Stomach (tissue), 9 donors: ENCODE data around the gene DMXL1. TPM values are rescaled to one million over a fixed set of nuclear protein-coding genes. Genes with fewer than 3 reads are reported as not detected.

Experiments
- DNase-seq, 2 donors: peaks; one replicate each; pipeline versions ENCODE4 v3.0.0 to v3.0.0-alpha.2; 2013 to 2019
- H3K27ac ChIP-seq, 5 donors: fragments of 200-600 bp in 4 of 5; sonication (generic) in 4 of 5; one replicate each; pipeline ENCODE4 v1.5.1; 2013 to 2019; ENCODE audit warnings: mild to moderate bottlenecking in 1 of 5, moderate library complexity in 1 of 5
- H3K27me3 ChIP-seq, 3 donors: fragments of 200-600 bp; sonication (generic); one replicate each; pipeline ENCODE4 v1.5.1; 2017 to 2019; ENCODE audit warnings: mixed run types in 1 of 3
- H3K36me3 ChIP-seq, 4 donors: fragments of 200-600 bp; sonication (generic); 1 replicate in 3 of 4; 2 replicates in 1 of 4; pipeline ENCODE4 v1.5.1; 2016 to 2019
- H3K4me1 ChIP-seq, 4 donors: fragments of 200-600 bp; sonication (generic); one replicate each; pipeline ENCODE4 v1.5.1; 2016 to 2019
- H3K4me3 ChIP-seq, 4 donors: fragments of 200-600 bp; sonication (generic) in 3 of 4; one replicate each; pipeline ENCODE4 v1.5.1; 2016 to 2019; ENCODE audit warnings: mild to moderate bottlenecking in 1 of 4
- H3K9me3 ChIP-seq, 4 donors: fragments of 200-600 bp; sonication (generic); one replicate each; pipeline ENCODE4 v1.5.1; 2016 to 2019
- EP300 ChIP-seq: sonication (generic); formaldehyde crosslinking; IDR thresholded peaks from one replicate; pipeline ENCODE4 v1.6.1; 2017; ENCODE audit warnings: antibody characterized with exemption
- POLR2A ChIP-seq, 4 donors: fragments of 450-650 bp; IDR thresholded peaks; one replicate each; pipeline ENCODE4 v1.6.1; 2016; ENCODE audit warnings: antibody characterized with exemption in 4 of 4, control low read depth in 2 of 4, mild to moderate bottlenecking in 1 of 4, moderate library complexity in 1 of 4
- POLR2AphosphoS5 ChIP-seq, 3 donors: sonication (generic); formaldehyde crosslinking; IDR thresholded peaks; one replicate each; pipeline ENCODE4 v1.6.1; 2016; ENCODE audit warnings: antibody characterized with exemption in 3 of 3
- WGBS, 5 donors: extraction: QIAGEN DNeasy Blood & Tissue Kit in 3 of 5; methylation state at CpG; one replicate each; pipeline versions ENCODE4 v1.1.5 to v1.1.7; 2013 to 2018; 5-methylcytosine and 5-hydroxymethylcytosine counted together
- intact Hi-C: fragments of 100-400 bp; cut with DNase I; formaldehyde crosslinking; loops from one replicate; pipeline ENCODE4 v1.15.1; 2023; ENCODE audit warnings: low total_unique reads
- polyA plus RNA-seq, 3 donors: library from polyadenylated mRNA; stranded (reverse); fragments of 200-250 nt; gene quantifications; one replicate each; pipeline ENCODE4 v1.2.3, GENCODE V29; 2013
- total RNA-seq, 5 donors: library from RNA; depleted of rRNA; stranded (reverse); fragments of >200 nt; gene quantifications; one replicate each; pipeline versions ENCODE4 v1.1.0 to v1.2.3, GENCODE V29; 2014 to 2016
- TF ChIP-seq, protein P1 (sequence below), 7 experiments: fragments of 450-650 bp in 4 of 7; fragments of 200-600 bp in 3 of 7; sonication (generic) in 3 of 7; IDR thresholded peaks; one replicate each; pipeline ENCODE4 v1.5.1; 2016 to 2019; ENCODE audit warnings: antibody characterized with exemption in 7 of 7, control low read depth in 2 of 7, mild to moderate bottlenecking in 1 of 7
- donor health status: healthy with polysubstance abuse.
- donor health status: Bipolar disorder and iron deficiency.
- donor health status: healthy.

The DMXL1 gene
- total and polyA plus RNA-seq, 8 donors, result 6.0 to 164 (median 86.0) TPM

DNA sequence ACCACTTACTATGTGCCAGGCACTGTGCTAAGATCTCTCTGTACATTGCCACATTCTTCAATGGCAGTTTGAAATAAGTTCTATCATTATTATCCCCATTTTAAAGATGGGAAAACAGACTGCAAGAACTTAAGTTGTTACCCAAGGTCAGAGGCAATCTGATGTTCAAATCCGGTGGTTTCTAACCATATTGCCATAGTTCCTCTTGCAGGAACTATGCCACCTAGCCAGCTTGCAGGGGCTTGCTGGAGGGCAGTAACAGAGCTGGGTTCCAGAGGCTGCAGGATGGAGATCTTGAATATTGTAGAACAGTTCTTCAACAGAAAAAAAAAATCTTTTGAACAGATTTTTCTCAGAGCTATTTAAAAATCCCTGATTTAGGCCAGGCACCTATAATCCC is 213.1 kb downstream of the DMXL1 start:
- TF ChIP-seq POLR2AphosphoS5 (IDR thresholded peaks at IDR 0.05), result no peak
- TF ChIP-seq POLR2A (IDR thresholded peaks at IDR 0.05), result no peak
- TF ChIP-seq, protein P1, sequence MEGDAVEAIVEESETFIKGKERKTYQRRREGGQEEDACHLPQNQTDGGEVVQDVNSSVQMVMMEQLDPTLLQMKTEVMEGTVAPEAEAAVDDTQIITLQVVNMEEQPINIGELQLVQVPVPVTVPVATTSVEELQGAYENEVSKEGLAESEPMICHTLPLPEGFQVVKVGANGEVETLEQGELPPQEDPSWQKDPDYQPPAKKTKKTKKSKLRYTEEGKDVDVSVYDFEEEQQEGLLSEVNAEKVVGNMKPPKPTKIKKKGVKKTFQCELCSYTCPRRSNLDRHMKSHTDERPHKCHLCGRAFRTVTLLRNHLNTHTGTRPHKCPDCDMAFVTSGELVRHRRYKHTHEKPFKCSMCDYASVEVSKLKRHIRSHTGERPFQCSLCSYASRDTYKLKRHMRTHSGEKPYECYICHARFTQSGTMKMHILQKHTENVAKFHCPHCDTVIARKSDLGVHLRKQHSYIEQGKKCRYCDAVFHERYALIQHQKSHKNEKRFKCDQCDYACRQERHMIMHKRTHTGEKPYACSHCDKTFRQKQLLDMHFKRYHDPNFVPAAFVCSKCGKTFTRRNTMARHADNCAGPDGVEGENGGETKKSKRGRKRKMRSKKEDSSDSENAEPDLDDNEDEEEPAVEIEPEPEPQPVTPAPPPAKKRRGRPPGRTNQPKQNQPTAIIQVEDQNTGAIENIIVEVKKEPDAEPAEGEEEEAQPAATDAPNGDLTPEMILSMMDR (IDR thresholded peaks at IDR 0.05), result no peak
- TF ChIP-seq EP300, result no peak
- Histone ChIP-seq H3K4me3 (no peak overlapping the region), H3K27me3 (no peaks in the 10 kb centered on the region), H3K4me1 (peaks cover 25 to 64% (median 53%) of the 10 kb centered on the region in 4 donors), H3K27ac (no peak overlapping the region), H3K9me3 (no peaks in the 10 kb centered on the region), H3K36me3 (no peaks in the 10 kb centered on the region)
- intact Hi-C loops, result no loop called here
- DNase-seq, result no peak
- WGBS, 5 donors, result 70 to 94% (median 79%) methylated on average over 1 of the region's 1 CpG

DNA sequence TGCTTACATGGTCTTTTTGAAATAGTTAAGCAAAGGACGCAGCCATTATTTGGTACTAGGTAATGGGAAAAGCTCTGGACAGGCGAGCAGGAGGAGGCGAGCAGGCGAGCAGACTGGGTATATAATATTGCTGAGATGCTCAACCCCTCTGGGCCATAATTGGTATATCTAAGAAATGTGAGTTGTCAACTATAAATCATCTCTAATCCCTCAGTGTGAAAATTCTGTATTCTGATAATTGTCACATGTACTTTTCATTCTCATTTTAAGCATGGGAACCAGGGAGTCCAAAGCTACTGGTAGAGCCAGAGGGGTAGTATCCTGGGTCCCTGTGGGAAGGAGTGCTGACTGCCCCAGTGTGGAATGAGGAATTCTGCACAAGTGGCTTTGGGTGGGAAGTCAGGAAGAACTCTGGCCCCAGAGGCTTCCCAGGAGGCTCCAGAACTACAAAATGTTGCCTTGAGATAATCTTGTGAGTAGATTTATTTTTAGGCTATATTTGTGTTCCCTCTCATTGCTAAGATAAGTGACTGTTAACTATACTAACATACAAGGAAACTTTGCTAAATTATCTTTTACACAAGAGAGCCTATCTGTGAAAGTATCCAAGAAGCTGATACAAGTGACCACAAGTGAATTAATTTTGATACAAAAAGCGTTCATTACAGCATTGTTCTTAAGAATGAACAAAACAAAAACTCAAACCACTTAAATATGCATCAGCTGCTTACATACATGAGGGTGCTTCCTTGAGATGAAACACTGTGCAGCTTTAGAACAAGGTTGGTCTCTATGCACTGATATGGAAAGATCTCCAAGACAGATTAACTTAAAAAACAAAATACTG is 214.4 kb downstream of the DMXL1 start:
- intact Hi-C loops, result no loop called here

DNA sequence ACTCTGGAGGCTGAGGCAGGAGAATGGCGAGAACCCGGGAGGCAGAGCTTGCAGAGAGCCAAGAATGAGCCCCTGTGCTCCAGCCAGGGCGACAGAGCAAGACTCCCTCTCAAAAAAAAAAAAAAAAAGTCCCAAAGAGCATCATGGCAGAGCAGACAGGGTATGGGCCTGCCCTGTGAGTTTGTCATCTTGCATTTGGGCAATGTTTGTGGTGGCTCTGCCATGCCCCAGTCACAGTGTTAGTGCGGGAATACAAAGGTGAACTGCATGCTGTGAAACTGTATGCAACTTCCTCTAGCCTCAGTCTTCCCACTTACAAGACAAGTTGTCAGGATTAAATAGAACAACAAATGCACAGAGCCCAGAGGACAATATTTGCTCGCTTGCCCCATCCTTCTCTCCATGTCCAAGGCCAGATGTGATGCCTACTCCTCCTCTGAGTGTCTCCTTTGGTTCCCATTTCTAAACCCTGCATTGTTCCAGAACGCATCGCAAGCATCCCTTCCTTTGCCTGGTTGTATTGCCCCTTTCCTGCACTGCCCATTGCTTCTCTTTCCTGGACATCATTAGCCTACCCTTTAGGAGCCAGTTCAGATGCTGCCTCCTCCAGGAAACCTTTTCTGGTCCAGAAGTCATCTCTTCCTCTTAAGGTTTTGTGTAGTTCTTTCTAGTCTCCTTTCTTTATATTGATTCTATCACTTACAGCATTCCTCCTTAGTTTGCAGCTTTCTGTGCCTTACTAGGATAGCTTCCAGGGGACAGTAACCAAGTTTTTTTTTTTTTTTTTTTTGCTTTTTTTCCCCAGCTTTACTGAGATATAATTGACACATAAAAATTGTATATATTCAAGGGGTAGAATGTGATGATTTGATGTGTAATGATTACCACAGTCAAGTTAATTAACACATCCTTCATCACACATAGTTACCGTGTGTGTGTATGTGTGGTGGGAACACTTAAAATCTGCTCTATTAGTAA is 215.9 kb downstream of the DMXL1 start:
- H3K9me3 ChIP-seq, result no peaks in the 10 kb centered on the region
- no peak overlapping the region for H3K4me3 ChIP-seq
- peak overlapping the region in 2 of 5 donors; percentile 50 to 52 for H3K27ac ChIP-seq
- intact Hi-C loops, result no loop called here
- WGBS, 5 donors, result 88 to 91% (median 91%) methylated on average over 8 of the region's 8 CpGs
- no peaks in the 10 kb centered on the region for H3K36me3 ChIP-seq
- DNase-seq, result no peak
- H3K4me1 ChIP-seq, result peaks cover 48 to 91% (median 75%) of the 10 kb centered on the region in 4 donors
- TF ChIP-seq POLR2A (IDR thresholded peaks at IDR 0.05) (no peak), EP300 (no peak)
- H3K27me3 ChIP-seq, result no peaks in the 10 kb centered on the region

More for the DNA sequence above, 214.4 kb downstream of the DMXL1 start:
- H3K4me3 ChIP-seq, result no peak overlapping the region
- WGBS, 5 donors, result 76 to 82% (median 79%) methylated on average over 5 of the region's 5 CpGs
- no peak for TF ChIP-seq EP300
- TF ChIP-seq POLR2AphosphoS5 (IDR thresholded peaks at IDR 0.05), result no peak
- TF ChIP-seq POLR2A (IDR thresholded peaks at IDR 0.05), result no peak
- TF ChIP-seq, protein P1 (IDR thresholded peaks at IDR 0.05), result no peak
- H3K36me3 ChIP-seq, result no peaks in the 10 kb centered on the region
- H3K27ac ChIP-seq, result no peak overlapping the region
- peaks cover 35 to 76% (median 61%) of the 10 kb centered on the region in 4 donors for H3K4me1 ChIP-seq
- no peaks in the 10 kb centered on the region for H3K27me3 ChIP-seq
- no peak for DNase-seq
- no peaks in the 10 kb centered on the region for H3K9me3 ChIP-seq

DNA sequence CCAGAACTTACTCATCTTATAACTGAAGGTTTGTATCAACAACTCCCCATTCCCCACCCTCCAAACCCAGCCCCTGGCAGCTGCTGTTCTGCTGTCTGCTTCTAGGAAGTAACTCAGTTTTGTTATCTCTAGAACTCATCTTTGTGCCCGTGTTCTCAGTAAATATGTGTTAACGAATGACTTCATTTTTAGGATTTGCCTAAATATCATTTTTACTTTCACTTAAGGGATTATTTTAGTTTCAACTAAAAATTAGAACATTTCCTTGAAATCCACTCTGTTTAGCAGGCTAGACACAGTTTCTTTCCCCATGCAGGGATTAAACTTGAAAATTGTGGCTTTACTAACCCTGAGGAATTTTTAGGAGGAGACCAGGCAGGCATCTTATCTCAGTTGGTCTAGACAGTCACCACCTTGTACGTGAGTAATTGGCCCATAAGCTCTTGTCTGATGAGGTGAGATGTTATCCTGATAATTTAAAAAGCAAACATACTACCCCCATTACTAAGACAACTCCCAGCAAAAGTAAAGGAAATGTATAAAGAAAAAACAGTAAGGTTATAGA is 216.7 kb downstream of the DMXL1 start:
- Histone ChIP-seq H3K27me3 (no peaks in the 10 kb centered on the region), H3K36me3 (no peaks in the 10 kb centered on the region), H3K4me3 (peak overlapping the region in 1 of 4 donors; percentile 3), H3K27ac (peak overlapping the region in 3 of 5 donors; percentile 20 to 52 (median 50)), H3K4me1 (peaks cover 50 to 96% (median 75%) of the 10 kb centered on the region in 4 donors), H3K9me3 (no peaks in the 10 kb centered on the region)
- DNase-seq, result no peak
- intact Hi-C loops, result no loop called here
- 19 to 31% (median 22%) methylated on average over 3 of the region's 3 CpGs for WGBS, 5 donors
- no peak for TF ChIP-seq POLR2A (IDR thresholded peaks at IDR 0.05)
- TF ChIP-seq, protein P1 (IDR thresholded peaks at IDR 0.05), result no peak
- no peak for TF ChIP-seq POLR2AphosphoS5 (IDR thresholded peaks at IDR 0.05)
- TF ChIP-seq EP300, result no peak
